H54 (cell line): ENCODE results near the gene SV2A.
"Not testable (repeated sequence)": the region's sequence is repeated elsewhere in the genome, so short reads cannot be mapped to it uniquely, and the experiment has no call there.

ENCODE experiments used
- DNase-seq: peaks from one replicate; pipeline ENCODE4 v3.0.0; 2011; ENCODE audit warnings: low spot score, mixed read lengths; ENCODE audit not compliant: insufficient read length
- FAIRE-seq: peaks from 3 replicates; lab custom pipeline; 2011; peaks lifted over from hg19 to GRCh38; lab: Jason Lieb, UNC
- POLR2A ChIP-seq: IDR thresholded peaks from 2 replicates; pipeline ENCODE4 v1.6.1; 2011; ENCODE audit warnings: low read depth, mild to moderate bottlenecking, low read length

The SV2A gene

GRCh38 chr1:149886396-149887195 is 31.0 kb downstream of the SV2A start:
- TF ChIP-seq POLR2A = peak; percentile 97
- DNase-seq (peak; percentile 77), FAIRE-seq (peak; percentile 20)

- DNase-seq, FAIRE-seq: not testable (repeated sequence)
Measured at GRCh38 chr1:149886121-149886395, 31.6 kb downstream of the SV2A start.

- FAIRE-seq (no peak), DNase-seq (no peak)
- peak; percentile 91 for TF ChIP-seq POLR2A
Measured at GRCh38 chr1:149885339-149886120, 32.1 kb downstream of the SV2A start.

GRCh38 chr1:149884433-149885338 is 33.0 kb downstream of the SV2A start:
- no peak for FAIRE-seq
- TF ChIP-seq POLR2A = no peak
- no peak for DNase-seq

- no peak for TF ChIP-seq POLR2A
- FAIRE-seq = no peak
- no peak for DNase-seq
Measured at GRCh38 chr1:149883598-149884247, 33.9 kb downstream of the SV2A start.

- no peak for TF ChIP-seq POLR2A
- DNase-seq (no peak), FAIRE-seq (no peak)
Measured at GRCh38 chr1:149881876-149882275, 35.8 kb downstream of the SV2A start.

GRCh38 chr1:149879556-149879955 is 38.1 kb downstream of the SV2A start:
- no peak for TF ChIP-seq POLR2A
- FAIRE-seq (no peak), DNase-seq (no peak)

- DNase-seq (no peak), FAIRE-seq (no peak)
- no peak for TF ChIP-seq POLR2A
Measured at GRCh38 chr1:149877211-149877946, 40.3 kb downstream of the SV2A start.

- not testable (repeated sequence) for FAIRE-seq, DNase-seq
Measured at GRCh38 chr1:149873060-149873459, 44.6 kb downstream of the SV2A start.

GRCh38 chr1:149866887-149867286 is 50.8 kb downstream of the SV2A start:
- not testable (repeated sequence) for FAIRE-seq, DNase-seq

GRCh38 chr1:149861497-149862054 is 56.1 kb downstream of the SV2A start:
- FAIRE-seq, DNase-seq: not testable (repeated sequence)

GRCh38 chr1:149860684-149861496 is 56.8 kb downstream of the SV2A start:
- not testable (repeated sequence) for FAIRE-seq, DNase-seq

- not testable (repeated sequence) for FAIRE-seq, DNase-seq
Measured at GRCh38 chr1:149860271-149860670, 57.4 kb downstream of the SV2A start.
